Upper lobe of right lung (tissue), 1 donor: ENCODE results near the gene OBSL1. TPM values are rescaled to one million over a fixed set of nuclear protein-coding genes. Genes with fewer than 3 reads are reported as not detected.

Source experiments
- ATAC-seq: fragments of 200-7000 bp; cut with Tn5 transposase; one replicate; pipeline ENCODE4 v1.9.1; 2020; ENCODE audit warnings: mild to moderate bottlenecking, moderate library complexity
- DNase-seq: peaks from one replicate; pipeline ENCODE4 v3.0.0-alpha.2; 2020
- H3K27ac ChIP-seq: fragments of 200-600 bp; one replicate; pipeline ENCODE4 v1.8.0; 2022
- H3K27me3 ChIP-seq: fragments of 200-600 bp; one replicate; pipeline ENCODE4 v1.8.0; 2022; ENCODE audit warnings: mild to moderate bottlenecking
- H3K36me3 ChIP-seq: fragments of 200-600 bp; one replicate; pipeline ENCODE4 v1.8.0; 2022
- H3K4me1 ChIP-seq: fragments of 200-600 bp; one replicate; pipeline ENCODE4 v1.8.0; 2022
- H3K4me3 ChIP-seq: fragments of 200-600 bp; one replicate; pipeline ENCODE4 v1.8.0; 2022; ENCODE audit warnings: mild to moderate bottlenecking
- H3K9me3 ChIP-seq: fragments of 200-600 bp; one replicate; pipeline ENCODE4 v1.8.0; 2022
- intact Hi-C: fragments of 100-400 bp; cut with DNase I; formaldehyde crosslinking; loops from one replicate; pipeline ENCODE4 v1.11.0; 2022
- total RNA-seq: library from RNA; stranded (reverse); fragmentation: NEBNext Ultra II Directional; extraction: Animal tissue kit (Norgen Biotek cat#: 25700); gene quantifications from one replicate; pipeline ENCODE4 v1.2.1, GENCODE V29; 2021
- TF ChIP-seq, protein P1 (sequence below): fragments of 200-600 bp; IDR thresholded peaks from one replicate; pipeline ENCODE4 v1.8.0; 2022; ENCODE audit warnings: antibody characterized with exemption
- donor health status: DM: no; HTN: yes; CAD: no; lungs with severe emphysema.

The OBSL1 gene
- total RNA-seq, 1 donor from 2014 or later = 72.8 TPM

DNA sequence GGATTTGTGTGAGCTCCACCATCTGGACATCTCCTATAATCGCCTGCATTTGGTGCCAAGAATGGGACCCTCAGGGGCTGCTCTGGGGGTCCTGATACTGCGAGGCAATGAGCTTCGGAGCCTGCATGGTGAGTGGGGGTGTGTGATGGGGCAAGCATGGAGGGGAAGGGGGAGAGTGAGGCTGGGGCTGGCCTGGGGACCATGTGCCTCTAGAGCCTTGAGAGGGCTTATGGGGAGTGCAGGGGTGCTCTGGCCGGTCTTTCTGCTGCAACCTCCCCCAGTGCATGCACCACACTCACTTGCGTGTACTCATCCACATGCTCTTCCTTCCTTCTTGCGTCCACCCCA is 34.2 kb upstream of the OBSL1 start:
- Histone ChIP-seq H3K4me1 (no peaks in the 10 kb centered on the region), H3K36me3 (peaks cover 60% of the 10 kb centered on the region), H3K4me3 (no peak overlapping the region), H3K27me3 (no peaks in the 10 kb centered on the region), H3K9me3 (no peaks in the 10 kb centered on the region), H3K27ac (no peak overlapping the region)
- intact Hi-C loops = no loop called here
- TF ChIP-seq, protein P1, sequence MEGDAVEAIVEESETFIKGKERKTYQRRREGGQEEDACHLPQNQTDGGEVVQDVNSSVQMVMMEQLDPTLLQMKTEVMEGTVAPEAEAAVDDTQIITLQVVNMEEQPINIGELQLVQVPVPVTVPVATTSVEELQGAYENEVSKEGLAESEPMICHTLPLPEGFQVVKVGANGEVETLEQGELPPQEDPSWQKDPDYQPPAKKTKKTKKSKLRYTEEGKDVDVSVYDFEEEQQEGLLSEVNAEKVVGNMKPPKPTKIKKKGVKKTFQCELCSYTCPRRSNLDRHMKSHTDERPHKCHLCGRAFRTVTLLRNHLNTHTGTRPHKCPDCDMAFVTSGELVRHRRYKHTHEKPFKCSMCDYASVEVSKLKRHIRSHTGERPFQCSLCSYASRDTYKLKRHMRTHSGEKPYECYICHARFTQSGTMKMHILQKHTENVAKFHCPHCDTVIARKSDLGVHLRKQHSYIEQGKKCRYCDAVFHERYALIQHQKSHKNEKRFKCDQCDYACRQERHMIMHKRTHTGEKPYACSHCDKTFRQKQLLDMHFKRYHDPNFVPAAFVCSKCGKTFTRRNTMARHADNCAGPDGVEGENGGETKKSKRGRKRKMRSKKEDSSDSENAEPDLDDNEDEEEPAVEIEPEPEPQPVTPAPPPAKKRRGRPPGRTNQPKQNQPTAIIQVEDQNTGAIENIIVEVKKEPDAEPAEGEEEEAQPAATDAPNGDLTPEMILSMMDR = no peak
- DNase-seq (no peak), ATAC-seq (no peak)

DNA sequence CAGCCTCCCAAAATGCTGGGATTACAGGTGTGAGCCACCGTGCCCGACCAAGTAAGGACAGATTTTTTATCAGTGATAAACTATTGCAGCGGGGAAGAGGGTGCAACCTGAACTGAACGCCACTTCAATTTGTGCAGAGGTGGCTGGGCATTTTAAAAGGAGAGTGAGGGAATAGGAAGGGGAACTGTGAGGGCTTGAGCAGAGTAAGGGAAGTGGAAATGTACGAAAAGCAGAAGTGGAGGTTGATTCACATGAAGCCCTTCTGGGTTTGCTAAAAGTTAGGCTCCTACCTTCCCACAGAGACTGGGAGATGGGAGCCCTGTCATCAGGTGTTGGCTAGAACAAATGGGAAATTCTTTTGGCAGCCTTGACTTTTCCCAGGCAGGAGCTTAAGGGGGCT is 32.4 kb upstream of the OBSL1 start:
- TF ChIP-seq, protein P1 = no peak
- H3K4me3 ChIP-seq = no peak overlapping the region
- no peaks in the 10 kb centered on the region for H3K27me3 ChIP-seq
- H3K4me1 ChIP-seq = peaks cover 4% of the 10 kb centered on the region
- peaks cover 52% of the 10 kb centered on the region for H3K36me3 ChIP-seq
- DNase-seq (no peak), ATAC-seq (peak; percentile 70)
- intact Hi-C loops = no loop called here
- H3K27ac ChIP-seq = no peak overlapping the region
- no peaks in the 10 kb centered on the region for H3K9me3 ChIP-seq

DNA sequence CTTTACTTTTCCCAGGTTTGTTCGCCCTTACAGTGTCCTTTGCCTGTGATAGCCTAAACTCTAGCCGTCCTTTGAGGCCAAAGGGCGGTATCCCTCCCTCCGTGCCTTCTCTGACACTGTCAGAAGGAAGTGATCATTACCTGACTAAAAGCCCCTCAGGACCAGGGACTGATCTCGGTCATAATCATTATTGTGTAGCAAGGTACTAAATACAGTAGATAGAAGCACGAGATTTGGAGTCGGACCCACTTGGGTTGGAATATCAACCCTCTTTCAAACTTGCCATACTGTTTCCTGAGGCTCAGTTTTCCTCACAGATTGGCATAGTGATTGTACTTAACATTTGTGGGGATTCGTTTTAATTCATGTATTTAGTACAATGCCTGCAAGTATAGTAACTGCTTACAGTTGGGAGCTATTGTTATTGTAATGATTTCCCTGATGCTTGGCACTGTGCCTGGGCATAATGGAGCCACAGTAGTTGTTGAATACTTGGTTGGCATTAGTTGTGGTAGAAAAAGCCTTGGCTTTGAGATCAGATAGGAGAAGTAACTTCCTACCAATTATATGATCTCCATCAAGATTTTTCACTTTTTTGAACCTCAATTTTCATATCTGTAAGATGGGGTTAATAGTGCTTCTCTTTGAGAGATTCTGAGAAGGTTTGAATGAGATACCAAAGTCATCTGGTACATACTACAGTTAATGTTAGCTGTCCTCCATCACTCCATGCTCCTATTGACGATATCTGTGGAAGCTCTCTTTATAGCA is 27.2 kb upstream of the OBSL1 start:
- Histone ChIP-seq H3K9me3 (no peaks in the 10 kb centered on the region), H3K27ac (peak overlapping the region; percentile 93), H3K27me3 (no peaks in the 10 kb centered on the region), H3K4me3 (peak overlapping the region; percentile 73), H3K36me3 (peaks cover 22% of the 10 kb centered on the region), H3K4me1 (peaks cover 10% of the 10 kb centered on the region)
- no peak for DNase-seq
- intact Hi-C loops = no loop called here
- TF ChIP-seq, protein P1 = no peak
- no peak for ATAC-seq

DNA sequence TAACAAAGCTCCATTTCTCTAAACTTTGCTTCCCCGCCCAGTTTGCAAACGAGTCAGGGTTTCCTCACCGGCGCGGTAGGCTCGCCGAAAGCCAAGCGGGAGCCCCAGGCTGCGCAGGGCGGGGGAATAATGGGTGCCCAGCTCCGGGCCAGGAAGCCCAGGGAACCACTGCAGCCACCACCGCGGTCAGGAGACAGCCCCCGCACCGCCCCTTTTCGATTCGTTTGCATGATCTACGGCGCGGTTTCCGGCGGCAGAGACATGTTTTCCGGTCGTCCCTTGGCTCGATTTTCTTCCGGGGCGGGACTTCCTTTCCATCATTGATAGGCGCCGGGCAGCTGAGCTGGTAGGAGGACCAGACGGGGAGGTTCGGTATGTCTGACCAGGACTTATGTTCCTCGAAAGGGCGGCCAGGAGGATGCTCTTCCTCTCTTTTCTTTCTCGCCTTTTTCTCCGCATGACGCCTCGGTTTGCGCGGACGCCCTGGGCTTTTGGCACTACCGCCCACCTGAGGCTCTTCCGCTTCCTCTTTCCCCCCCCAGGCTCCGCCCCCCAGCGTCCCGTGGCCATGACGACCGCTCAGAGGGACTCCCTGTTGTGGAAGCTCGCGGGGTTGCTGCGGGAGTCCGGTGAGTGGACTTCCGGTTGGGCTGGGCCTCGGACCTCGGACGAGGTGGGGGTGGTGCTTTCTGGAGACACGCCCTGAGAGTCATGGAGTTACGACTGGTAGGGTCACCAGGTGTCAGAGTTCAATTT is 26.4 kb upstream of the OBSL1 start, which contains the start of gene STK11IP:
STK11IP (plus strand) TSS at position 306 of the 756 bp plus-strand sequence; CDS start at position 569, 263 bp downstream.
- H3K9me3 ChIP-seq = no peaks in the 10 kb centered on the region
- peak; percentile 98 for ATAC-seq
- TF ChIP-seq, protein P1 = no peak
- H3K36me3 ChIP-seq = peaks cover 16% of the 10 kb centered on the region
- peaks cover 10% of the 10 kb centered on the region for H3K4me1 ChIP-seq
- no peaks in the 10 kb centered on the region for H3K27me3 ChIP-seq
- intact Hi-C loops = no loop called here
- H3K27ac ChIP-seq = peak within 1 kb of the TSS; percentile 93
- peak within 1 kb of the TSS; percentile 73 for H3K4me3 ChIP-seq
- DNase-seq = peak; percentile 97

DNA sequence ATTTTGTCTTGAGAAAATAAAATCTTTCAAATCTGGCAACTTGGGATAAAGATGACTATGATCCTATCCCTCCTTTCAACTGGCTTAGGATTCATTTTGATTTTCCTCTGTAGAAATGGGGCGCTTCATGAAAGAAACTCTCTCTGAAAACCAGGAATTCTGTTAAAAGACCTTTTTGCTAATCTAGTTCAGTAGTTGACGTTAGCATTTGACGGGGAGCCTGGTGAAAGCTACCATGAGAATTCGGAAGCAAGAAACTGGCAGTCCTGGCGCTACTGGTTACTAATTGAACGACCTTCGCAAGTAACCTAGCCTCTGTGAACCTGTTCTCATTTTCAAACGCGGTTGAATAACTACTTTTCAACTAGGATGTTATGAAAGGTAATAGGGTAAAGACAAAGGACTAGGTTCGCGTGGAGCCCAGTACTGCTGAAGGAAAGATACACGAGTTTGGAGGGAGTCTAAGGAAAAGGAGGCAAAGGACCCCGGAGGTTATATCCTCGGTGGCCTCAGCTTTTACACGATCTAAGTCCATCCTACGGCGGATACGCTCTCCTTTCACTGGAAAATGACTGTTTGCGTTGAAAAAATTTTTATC is 25.7 kb upstream of the OBSL1 start:
- intact Hi-C loops = no loop called here
- Histone ChIP-seq H3K4me3 (peak overlapping the region; percentile 73), H3K9me3 (no peaks in the 10 kb centered on the region), H3K4me1 (peaks cover 10% of the 10 kb centered on the region), H3K36me3 (peaks cover 10% of the 10 kb centered on the region), H3K27me3 (no peaks in the 10 kb centered on the region), H3K27ac (peak overlapping the region; percentile 93)
- TF ChIP-seq, protein P1 = no peak
- ATAC-seq (no peak), DNase-seq (no peak)
